GM19351 (cell line): ENCODE results near the gene KRTAP29-1.
"Not testable (repeated sequence)": the region's sequence is repeated elsewhere in the genome, so short reads cannot be mapped to it uniquely, and the experiment has no call there.

Experiments used
- ATAC-seq: cut with Tn5 transposase; IDR thresholded peaks from one replicate; pipeline ENCODE4 v1.9.1; 2021; ENCODE audit warnings: mild to moderate bottlenecking, moderate library complexity; ENCODE audit not compliant: unreplicated experiment

KRTAP29-1 gene

DNA sequence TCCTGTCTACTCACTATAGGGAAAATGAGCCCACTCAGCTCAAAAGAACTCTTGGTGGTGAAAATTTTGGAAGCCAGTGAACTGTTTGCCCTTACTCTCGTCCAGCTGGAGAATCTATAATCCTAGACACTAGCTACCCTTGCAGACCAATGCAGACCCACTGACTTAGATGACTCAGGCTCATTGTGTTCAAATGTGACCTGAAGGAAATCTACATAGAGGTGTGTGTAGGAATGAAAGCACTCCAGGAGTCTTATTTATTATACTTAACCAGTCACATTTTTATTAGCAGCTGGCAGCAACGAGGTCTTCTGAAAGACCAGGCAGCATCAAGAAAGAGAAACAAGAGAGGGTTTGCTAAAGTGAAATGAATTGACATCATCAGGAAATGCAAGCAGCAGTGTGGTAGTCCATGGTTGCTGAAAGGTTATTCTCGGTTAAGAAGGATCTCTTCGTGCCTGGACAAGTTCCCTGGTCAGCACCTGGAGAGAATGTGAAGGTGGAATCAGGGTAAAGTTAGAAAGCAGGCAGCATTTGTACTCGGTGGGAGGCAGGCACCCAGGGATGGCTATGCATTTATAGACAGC lies 1.4 kb downstream of the KRTAP29-1 start:
- no peak for ATAC-seq

DNA sequence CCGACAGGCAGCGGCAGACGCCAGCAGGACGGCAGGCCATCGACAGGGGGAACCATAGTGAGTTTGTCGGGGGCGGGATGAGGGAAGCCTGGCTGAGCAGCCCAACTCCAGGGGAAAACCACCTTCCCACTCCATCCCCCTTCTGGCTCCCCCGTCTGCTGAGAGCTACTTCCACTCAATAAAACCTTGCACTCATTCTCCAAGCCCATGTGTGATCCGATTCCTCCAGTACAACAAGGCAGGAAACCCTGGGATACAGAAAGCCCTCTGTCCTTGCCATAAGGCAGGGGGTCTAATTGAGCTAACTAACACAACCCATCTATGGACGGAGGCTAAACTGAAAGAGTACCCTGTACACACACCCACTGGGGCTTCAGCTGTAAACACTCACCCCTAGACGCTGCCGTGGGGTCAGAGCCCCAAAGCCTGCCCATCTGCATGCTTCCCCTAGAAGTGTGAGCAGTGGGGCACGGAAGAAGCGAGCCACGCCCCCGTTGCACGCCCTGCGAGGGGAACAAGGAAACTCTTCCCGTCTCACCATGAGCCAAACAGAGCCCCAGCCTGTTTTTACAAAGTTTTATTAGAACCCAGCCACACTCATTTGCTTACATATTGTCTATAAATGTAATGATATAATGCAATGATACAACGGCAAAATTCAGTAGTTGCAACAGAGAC lies 4.1 kb downstream of the KRTAP29-1 start:
- no peak for ATAC-seq

DNA sequence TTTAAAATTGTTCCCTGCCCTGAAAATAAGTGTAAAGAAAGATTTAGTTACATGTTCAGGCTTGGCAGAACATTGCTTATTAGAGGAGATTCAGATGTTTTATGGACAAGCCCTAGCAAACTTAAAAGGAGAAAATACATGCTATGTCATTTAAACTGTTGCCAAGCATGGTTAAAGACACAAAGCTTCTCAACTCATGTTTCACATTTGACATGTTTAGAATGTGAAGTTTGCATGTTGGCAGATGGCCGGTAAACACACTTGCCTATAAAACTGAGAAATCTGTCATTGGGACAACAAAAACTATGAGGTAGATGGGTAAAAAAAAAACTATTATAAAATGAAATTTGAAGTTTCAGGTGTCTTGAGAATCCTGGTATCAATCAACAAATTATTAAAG lies 5.8 kb downstream of the KRTAP29-1 start:
- no peak for ATAC-seq

DNA sequence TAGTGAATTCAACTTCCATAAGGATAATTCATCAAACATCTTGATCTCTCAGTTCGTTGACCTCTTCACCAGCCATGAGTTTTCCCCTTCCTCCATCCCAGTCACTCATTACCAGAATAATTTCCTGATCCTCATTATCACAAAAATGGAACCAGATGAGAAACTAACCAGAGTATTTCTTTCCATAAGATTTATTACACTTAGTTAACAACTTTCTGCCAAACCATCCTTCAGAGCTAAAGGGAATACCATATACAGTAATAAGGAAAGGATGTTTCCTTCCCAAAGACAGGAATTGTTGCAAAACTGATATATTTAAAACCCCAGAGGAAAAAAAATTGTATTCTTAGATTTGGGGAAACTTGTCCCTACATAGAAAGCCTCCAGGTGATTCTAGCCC lies 8.6 kb downstream of the KRTAP29-1 start:
- ATAC-seq = no peak

DNA sequence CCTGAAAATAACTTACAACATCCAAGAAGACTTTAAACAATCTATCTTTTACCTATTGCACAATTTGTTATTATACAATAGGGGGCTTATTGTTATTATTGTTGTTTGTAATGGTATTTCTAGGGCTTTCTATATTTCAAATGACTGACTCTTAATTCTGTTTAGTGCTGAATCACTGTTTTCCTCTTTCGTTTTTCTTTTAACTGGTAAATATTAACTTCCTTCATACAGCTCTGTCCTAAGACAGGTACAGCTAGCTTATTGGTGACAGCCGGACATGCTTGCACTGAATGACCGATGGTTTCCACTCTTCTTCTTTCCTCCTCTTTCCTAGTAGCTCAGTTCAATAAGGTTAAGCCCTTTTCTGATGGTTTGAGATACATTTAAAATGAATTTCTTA lies 15.6 kb downstream of the KRTAP29-1 start:
- ATAC-seq = no peak

DNA sequence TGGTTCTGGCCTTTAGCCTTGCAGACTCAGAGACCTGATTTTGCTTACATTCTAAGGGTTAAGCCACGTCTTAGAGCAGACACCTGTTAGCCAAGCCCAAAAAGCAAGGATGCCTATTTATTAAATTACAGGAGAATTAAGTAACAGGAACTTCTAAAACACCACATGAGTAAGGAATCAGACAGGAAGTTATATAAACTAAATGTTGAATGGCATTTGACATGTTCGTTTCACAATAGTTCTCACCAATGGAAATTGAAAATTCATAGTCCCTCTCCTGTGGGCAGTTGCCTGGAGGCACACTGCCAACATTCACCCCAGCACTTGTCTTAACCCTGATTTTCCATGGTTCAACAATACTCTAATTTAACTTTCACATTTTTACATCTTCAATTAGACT lies 18.1 kb downstream of the KRTAP29-1 start:
- ATAC-seq = no peak

DNA sequence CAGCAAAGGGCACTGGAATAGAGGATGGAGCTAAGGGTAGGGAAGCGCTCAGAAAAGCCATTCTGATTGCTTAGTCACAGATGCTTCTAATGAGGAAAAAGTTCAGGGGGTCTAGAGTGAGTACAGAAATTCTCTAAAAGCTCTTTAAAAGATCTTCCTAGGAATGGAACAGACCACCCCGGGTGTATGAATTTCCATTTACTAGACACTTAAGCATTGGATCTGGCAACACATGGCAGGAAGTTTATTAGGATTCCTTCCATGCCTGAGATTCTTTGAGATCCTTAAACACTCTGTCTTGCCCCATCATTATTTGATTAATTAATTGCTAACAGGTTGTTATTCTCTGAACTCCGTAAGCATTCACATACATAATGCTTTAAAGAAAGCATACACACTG lies 18.6 kb downstream of the KRTAP29-1 start:
- no peak for ATAC-seq

DNA sequence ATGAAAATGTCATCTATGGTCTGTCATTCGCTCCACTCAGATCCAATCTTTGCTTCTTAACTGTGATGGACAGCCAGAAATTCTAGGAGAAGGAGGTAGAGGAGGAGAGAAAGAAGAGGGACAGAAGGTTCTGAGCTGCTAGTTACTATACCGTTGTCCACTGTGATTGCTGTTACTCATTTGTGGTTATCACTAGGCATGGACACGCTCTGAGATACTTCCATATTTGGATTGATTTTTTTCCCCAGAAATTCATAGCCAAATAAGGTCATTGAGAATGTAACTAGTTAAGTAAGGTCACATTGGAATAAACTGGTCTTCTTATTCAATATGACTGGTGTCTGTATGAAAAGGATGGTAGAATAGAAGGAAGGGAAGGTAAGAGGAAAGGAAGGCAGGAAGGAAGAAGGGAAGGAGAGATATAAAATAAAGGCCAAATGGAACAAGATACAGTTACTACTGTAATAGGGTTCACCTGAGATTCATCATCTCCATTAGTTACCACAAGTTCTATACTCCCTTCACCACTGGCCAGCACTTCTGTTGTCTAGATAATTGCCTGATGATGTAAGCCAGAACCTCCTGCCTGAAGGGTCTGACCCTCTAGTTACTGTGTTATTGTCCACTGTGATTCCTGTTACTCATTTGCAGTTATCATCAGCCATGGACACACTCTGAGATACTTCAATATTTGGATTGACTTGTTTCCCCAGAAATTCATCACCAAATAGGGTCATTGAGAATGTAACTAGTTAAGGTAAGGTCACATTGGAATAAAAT lies 24.3 kb downstream of the KRTAP29-1 start:
- ATAC-seq = no peak

DNA sequence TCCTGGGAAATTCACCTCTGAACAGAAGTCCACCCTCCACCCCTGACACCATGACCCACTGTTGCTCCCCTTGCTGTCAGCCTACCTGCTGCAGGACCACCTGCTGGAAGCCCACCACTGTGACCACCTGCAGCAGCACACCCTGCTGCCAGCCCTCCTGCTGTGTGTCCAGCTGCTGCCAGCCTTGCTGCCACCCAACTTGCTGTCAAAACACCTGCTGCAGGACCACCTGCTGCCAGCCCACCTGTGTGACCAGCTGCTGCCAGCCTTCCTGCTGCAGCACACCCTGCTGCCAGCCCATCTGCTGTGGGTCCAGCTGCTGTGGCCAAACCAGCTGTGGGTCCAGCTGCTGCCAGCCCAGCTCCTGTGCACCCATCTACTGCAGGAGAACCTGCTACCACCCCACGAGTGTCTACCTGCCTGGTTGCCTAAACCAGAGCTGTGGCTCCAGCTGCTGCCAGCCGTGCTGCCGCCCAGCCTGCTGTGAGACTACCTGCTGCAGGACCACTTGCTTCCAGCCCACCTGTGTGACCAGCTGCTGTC lies 26.9 kb downstream of the KRTAP29-1 start, which contains the start of gene KRTAP9-7:
Gene KRTAP9-7, plus strand, starts transcription at position 51 of the 543 bp plus-strand sequence. Its CDS starts 0 bp downstream, at position 51.
- ATAC-seq = not testable (repeated sequence)

DNA sequence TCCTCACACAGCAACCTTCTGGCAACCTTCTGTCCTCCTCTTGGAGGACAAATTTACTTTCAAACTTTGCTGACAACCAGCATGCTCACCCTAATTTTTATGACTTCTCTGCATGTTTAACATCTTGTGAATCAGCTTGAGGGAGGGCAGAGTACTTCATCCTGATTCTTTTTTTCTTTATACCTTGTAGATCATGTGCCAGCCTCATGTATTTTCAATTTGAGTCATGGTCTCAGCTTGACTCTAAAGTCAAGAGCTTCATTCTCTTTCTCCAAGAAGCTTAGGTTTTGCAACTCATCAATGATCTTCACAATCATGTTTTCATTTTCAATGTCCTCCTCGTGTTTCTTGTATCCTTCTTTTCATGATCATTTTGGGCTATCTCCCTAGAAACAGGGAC lies 30.8 kb downstream of the KRTAP29-1 start:
- ATAC-seq = no peak

DNA sequence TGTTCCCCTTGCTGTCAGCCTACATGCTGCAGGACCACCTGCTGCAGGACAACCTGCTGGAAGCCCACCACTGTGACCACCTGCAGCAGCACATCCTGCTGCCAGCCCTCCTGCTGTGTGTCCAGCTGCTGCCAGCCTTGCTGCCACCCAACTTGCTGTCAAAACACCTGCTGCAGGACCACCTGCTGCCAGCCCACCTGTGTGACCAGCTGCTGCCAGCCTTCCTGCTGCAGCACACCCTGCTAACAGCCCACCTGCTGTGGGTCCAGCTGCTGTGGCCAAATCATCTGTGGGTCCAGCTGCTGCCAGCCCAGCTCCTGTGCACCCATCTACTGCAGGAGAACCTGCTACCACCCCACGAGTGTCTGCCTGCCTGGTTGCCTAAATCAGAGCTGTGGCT lies 31.3 kb downstream of the KRTAP29-1 start:
- not testable (repeated sequence) for ATAC-seq

DNA sequence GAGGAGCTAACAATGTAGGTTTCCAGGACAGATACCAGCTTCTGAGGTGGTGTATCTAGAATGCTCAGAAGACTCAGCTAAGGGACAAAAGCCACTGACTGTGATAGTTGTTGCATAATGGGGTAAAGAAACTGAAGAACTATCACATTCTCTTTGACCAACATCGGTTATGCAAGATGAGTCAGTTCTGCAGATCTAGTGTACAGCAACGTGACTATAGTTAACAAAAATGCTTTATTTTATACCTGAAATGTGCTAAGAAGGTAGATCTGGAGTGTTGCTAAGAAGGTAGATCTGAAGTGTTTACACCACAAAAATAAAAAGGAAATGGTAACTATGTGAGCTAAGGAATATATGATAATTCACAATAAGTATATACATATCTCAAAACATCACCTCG lies 34.9 kb downstream of the KRTAP29-1 start:
- no peak for ATAC-seq

DNA sequence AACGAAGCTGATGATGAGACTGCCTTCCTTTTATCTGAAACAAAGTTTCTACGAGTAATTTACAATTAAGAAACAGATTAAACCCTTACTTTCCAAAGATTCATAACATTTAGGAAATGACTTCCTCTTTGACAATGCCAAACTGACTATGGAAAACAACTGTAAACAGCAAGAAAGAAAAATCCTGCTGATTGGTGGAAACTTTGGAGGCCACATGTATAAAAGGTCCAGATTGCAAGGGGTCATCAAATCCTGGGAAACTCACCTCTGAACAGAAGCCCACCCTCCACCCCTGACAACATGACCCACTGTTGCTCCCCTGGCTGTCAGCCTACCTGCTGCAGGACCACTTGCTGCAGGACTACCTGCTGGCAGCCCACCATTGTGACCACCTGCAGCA lies 37.6 kb downstream of the KRTAP29-1 start, which contains the start of gene KRTAP9-6:
Gene KRTAP9-6, plus strand, starts transcription at position 301 of the 400 bp plus-strand sequence. Its CDS starts 0 bp downstream, at position 301.
- ATAC-seq = no peak

DNA sequence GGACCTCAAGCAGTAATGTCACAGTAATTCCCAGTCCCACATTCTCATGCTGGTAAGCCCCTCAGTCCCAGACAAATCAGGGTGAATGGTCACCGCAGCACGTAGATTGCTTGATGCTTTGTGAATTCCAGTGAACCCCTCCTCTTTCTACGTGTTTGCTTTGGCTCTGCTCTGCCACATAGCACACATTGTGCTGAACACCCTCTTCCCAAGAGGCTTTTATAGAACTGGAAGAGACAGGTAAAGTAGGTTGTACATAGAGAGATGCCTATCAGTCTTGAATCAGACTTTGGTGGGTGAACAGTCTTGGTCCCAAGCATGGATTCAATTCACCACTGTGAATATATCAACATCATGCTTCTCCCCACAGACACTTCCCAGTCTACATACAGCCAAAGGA lies 38.1 kb downstream of the KRTAP29-1 start:
- no peak for ATAC-seq

DNA sequence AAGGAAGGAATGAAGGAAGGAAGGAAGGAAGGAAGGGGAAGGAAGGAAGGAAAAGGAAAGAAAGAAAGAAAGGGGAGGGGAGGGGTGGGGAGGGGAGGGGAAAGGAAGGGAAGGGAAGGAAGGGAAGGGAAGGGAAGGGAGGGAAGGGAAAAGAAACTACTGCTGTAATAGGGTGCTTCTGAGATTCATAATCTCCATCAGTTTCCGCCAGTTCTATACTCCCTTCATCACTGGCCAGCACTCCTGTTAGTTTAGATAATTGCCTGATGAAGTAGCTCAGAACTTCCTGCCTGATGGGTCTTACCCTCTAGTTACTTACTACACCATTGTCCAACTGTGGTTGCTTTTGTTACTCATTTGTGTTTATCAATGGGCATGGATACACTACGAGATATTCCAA lies 39.4 kb downstream of the KRTAP29-1 start:
- ATAC-seq = no peak

DNA sequence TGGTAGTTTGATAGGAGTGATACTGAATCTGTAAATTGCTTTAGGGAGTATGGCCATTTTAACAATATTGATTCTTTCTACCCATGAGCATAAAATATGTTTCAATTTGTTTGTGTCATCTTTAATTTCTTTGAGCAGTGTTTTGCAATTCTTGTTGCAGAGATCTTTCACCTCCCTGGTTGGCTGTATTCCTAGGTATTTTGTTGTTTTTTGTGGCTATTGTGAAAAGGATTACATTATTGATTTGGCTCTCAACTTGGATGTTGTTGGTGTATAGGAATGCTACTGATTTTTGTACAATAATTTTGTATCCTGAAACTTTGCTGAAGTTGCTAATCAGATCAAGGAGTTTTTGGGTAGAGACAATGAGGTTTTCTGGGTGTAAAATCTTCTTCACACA lies 44.2 kb downstream of the KRTAP29-1 start:
- ATAC-seq = no peak

DNA sequence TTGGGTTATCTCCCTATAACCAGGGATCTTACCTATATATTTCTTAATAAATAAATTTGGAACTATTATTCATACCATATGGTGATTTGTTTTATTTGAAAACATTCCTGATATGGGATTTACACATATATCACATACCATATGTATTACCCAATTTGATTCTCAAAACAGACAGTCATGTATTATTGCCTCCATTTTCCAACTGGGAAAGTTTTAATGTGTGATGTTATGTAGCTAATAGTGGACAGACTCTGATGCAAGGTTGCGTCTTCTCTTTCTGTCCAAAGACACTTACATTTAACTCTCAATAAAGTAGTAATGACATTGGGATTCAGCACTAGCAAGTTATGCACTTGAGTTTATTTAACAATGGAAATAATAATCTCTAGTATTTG lies 46.4 kb downstream of the KRTAP29-1 start:
- ATAC-seq = no peak

DNA sequence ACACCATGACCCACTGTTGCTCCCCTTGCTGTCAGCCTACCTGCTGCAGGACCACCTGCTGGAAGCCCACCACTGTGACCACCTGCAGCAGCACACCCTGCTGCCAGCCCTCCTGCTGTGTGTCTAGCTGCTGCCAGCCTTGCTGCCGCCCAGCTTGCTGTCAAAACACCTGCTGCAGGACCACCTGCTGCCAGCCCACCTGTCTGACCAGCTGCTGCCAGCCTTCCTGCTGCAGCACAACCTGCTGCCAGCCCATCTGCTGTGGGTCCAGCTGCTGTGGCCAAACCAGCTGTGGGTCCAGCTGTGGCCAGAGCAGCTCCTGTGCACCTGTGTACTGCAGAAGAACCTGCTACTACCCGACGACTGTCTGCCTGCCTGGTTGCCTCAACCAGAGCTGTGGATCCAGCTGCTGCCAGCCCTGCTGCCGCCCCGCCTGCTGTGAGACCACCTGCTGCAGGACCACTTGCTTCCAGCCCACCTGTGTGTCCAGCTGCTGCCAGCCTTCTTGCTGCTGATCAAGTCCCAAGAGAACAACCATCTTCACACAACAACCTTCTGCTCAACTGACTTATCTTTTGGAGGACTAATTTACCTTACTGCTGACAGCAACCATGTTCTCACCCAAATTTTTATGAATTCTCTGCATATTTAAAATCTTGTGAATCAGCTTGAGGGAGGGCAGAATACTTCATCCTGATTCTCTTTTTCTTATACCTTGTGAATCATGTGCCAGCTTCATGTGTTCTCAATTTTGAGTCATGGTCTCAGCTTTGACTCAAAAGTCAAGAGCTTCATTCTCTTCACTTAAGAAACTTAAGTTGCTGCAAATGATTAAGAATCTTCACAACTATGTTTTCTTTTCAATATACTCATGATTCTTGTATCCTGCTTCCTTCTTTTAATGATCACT lies 47.0 kb downstream of the KRTAP29-1 start, which contains the start of gene KRTAP9-9:
Gene KRTAP9-9, plus strand, starts transcription at position 4 of the 910 bp plus-strand sequence.
- not testable (repeated sequence) for ATAC-seq

DNA sequence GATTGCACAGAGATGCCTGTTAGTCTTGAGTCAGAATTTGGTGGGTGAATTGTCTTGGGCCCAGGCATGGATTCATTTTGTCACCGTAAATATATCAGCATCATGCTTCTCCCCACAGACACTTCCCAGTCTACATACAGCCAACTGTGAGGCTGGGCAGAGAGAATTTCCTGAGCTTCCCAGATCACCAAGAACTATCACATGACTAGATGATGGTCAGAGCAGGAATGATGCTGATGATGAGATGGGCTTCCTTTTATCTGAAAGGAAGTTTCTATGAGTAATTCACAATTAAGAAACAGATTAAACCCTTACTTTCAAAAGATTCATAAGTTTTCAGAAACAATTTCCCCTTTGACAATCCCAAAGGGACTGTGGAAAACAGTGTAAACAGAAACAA lies 47.8 kb downstream of the KRTAP29-1 start:
- no peak for ATAC-seq
